OCI-LY7 (cell line): ENCODE data around the gene OPCML. TPM values are rescaled to one million over a fixed set of nuclear protein-coding genes. Genes with fewer than 3 reads are reported as not detected.

Experiments
- BruUV-seq: library from RNA; stranded (reverse); fragments of 400-500 nt; replicated peaks from 2 replicates; lab custom pipeline; 2021; lab: Mats Ljungman, UMichigan
- CTCF ChIA-PET: fragments of 300-600 bp; sonication (Branson Sonifier 250); formaldehyde crosslinking; loops from one replicate; lab custom pipeline; 2022; ENCODE audit warnings: antibody characterized with exemption; ENCODE audit not compliant: unreplicated experiment; lab: Charles Lee
- POLR2A ChIA-PET: fragments of 300-600 bp; sonication (Branson Sonifier 250); formaldehyde crosslinking; loops from one replicate; lab custom pipeline; 2022; ENCODE audit warnings: antibody characterized with exemption; lab: Charles Lee
- DNase-seq: peaks from one replicate; pipeline ENCODE4 v3.0.0-alpha.2; 2015; ENCODE audit warnings: low spot score
- H2AFZ ChIP-seq: fragments of 200-600 bp; sonication (generic), shearing (Covaris generic); 2 replicates; pipeline ENCODE4 v1.6.1; 2014; ENCODE audit warnings: mild to moderate bottlenecking, antibody characterized with exemption, low read length, moderate library complexity
- H3K27ac ChIP-seq: fragments of 200-600 bp; sonication (generic); 2 replicates; pipeline ENCODE4 v1.5.1; 2014; ENCODE audit warnings: mixed run types, low read depth, mild to moderate bottlenecking, moderate library complexity, low read length, inconsistent platforms; ENCODE audit not compliant: poor library complexity, severe bottlenecking
- H3K36me3 ChIP-seq: fragments of 200-600 bp; sonication (generic); 2 replicates; pipeline ENCODE4 v1.6.1; 2014; ENCODE audit warnings: mild to moderate bottlenecking, antibody characterized with exemption, low read length, moderate library complexity, mixed read lengths; ENCODE audit not compliant: insufficient read depth
- H3K4me1 ChIP-seq: fragments of 200-600 bp; sonication (generic); 2 replicates; pipeline ENCODE4 v1.5.1; 2014; ENCODE audit warnings: mild to moderate bottlenecking, low read length; ENCODE audit not compliant: insufficient read depth, poor library complexity, severe bottlenecking
- H3K4me2 ChIP-seq: fragments of 200-600 bp; sonication (generic); 2 replicates; pipeline ENCODE4 v1.6.1; 2014; ENCODE audit warnings: mild to moderate bottlenecking, low read length
- H3K4me3 ChIP-seq: fragments of 200-600 bp; sonication (generic); 2 replicates; pipeline ENCODE4 v1.5.1; 2014; ENCODE audit warnings: mild to moderate bottlenecking, low read depth, low read length; ENCODE audit not compliant: poor library complexity, severe bottlenecking
- H3K79me2 ChIP-seq: fragments of 200-600 bp; sonication (generic); 2 replicates; pipeline ENCODE4 v1.6.1; 2016; ENCODE audit warnings: low read depth, mild to moderate bottlenecking, low read length, moderate library complexity, mixed read lengths; ENCODE audit not compliant: insufficient read depth
- H3K9me2 ChIP-seq: fragments of 200-600 bp; sonication (generic); 2 replicates; pipeline ENCODE4 v1.6.1; 2016; ENCODE audit warnings: mild to moderate bottlenecking, low read length, mixed read lengths; ENCODE audit not compliant: insufficient read depth
- H3K9me3 ChIP-seq: fragments of 200-600 bp; sonication (generic); 2 replicates; pipeline ENCODE4 v1.6.1; 2014; ENCODE audit warnings: mild to moderate bottlenecking, mixed run types, low read length, mixed read lengths
- H4K20me1 ChIP-seq: fragments of 200-600 bp; sonication (generic); 2 replicates; pipeline ENCODE4 v1.6.1; 2014; ENCODE audit warnings: mild to moderate bottlenecking, antibody characterized with exemption, low read length, moderate library complexity, mixed read lengths; ENCODE audit not compliant: insufficient read depth
- CTCF ChIP-seq: fragments of 200-600 bp; sonication (generic); conservative IDR thresholded peaks from 2 replicates; pipeline ENCODE4 v1.5.1; 2014; ENCODE audit warnings: mild to moderate bottlenecking, antibody characterized with exemption, low read length, moderate library complexity, mixed read lengths
- EZH2phosphoT487 ChIP-seq: fragments of 200-600 bp; sonication (generic); IDR thresholded peaks from 2 replicates; pipeline ENCODE4 v1.6.1; 2018; ENCODE audit warnings: low read depth, borderline replicate concordance, mild to moderate bottlenecking, mixed run types, antibody characterized with exemption, low read length, moderate library complexity, mixed read lengths
- intact Hi-C: fragments of 100-400 bp; cut with micrococcal nuclease; formaldehyde crosslinking; loops from one replicate; pipeline ENCODE4 v1.10.0; 2022; ENCODE audit not compliant: unreplicated experiment
- total RNA-seq, 2 experiments: library from RNA; depleted of rRNA in 1 of 2; stranded (reverse); fragments of >200 nt in 1 of 2; shearing (Covaris generic) in 1 of 2; gene quantifications; 2 replicates each; pipeline ENCODE4 v1.2.3, GENCODE V29; 2014 to 2022

Gene OPCML
- total RNA-seq, 2 experiments from 2014 or later, result not detected

DNA sequence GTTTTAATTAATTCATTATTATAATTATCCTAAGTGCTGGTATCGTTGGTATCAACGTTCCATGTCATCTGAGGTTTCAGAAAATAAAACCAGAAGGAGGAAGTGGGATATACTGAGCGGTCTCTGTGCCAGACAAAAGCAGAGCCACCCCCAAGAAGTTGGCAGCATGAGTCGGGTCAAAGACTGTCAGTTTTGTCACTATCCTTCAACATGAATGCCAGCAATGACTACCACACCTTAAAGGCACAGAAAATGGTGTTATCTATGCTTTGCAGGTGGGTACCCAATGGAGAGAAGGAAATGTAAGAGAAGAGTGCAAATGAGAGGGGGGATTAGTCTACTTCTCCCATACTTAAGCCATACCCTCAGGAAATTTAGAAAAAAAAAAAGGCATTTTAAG, 408.5 kb downstream of the OPCML start:
- Histone ChIP-seq H3K36me3 (no peaks in the 10 kb centered on the region), H3K27ac (no peak overlapping the region), H3K4me3 (no peak overlapping the region), H4K20me1 (no peaks in the 10 kb centered on the region), H2AFZ (no peak overlapping the region), H3K4me2 (no peak overlapping the region), H3K79me2 (no peaks in the 10 kb centered on the region), H3K4me1 (no peaks in the 10 kb centered on the region), H3K9me3 (no peaks in the 10 kb centered on the region), H3K9me2 (no peaks in the 10 kb centered on the region)
- no peak for DNase-seq
- no TSS peak for BruUV-seq
- intact Hi-C loops, result no loop called here
- TF ChIP-seq CTCF (no peak), EZH2phosphoT487 (no peak)
- ChIA-PET CTCF (no interaction called here), POLR2A (no interaction called here)

DNA sequence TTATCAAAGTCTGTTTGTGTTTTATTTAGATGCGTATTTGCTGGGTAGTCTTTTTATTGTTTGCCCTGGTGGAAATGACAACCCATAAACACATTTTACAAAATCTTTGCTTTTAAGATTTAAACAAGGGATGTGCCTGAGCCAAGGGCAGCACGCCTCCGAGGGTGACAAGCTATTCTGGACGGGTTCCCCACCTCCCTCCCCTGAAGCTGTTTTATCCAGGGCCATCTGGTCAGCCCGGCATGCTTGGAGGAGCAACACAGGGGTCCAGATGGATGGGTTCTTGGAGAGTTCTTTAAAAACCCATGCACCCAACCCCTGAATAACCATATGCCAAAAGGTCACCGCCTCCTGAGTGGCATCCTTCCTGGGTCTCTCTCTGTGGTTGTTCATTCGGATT, 408.9 kb downstream of the OPCML start:
- H4K20me1 ChIP-seq, result no peaks in the 10 kb centered on the region
- no peak overlapping the region for H2AFZ ChIP-seq
- intact Hi-C loops, result no loop called here
- no peak overlapping the region for H3K4me2 ChIP-seq
- DNase-seq, result no peak
- no peaks in the 10 kb centered on the region for H3K79me2 ChIP-seq
- no peaks in the 10 kb centered on the region for H3K9me3 ChIP-seq
- H3K4me3 ChIP-seq, result no peak overlapping the region
- H3K36me3 ChIP-seq, result no peaks in the 10 kb centered on the region
- TF ChIP-seq EZH2phosphoT487, result no peak
- BruUV-seq, result no TSS peak
- H3K4me1 ChIP-seq, result no peaks in the 10 kb centered on the region
- no peak overlapping the region for H3K27ac ChIP-seq
- no peaks in the 10 kb centered on the region for H3K9me2 ChIP-seq
- CTCF ChIA-PET, result no interaction called here
- POLR2A ChIA-PET, result no interaction called here

- Histone ChIP-seq H3K9me2 (no peaks in the 10 kb centered on the region), H3K27ac (no peak overlapping the region), H3K4me2 (no peak overlapping the region), H3K9me3 (no peaks in the 10 kb centered on the region), H3K79me2 (no peaks in the 10 kb centered on the region), H3K4me3 (no peak overlapping the region), H3K36me3 (no peaks in the 10 kb centered on the region), H2AFZ (no peak overlapping the region), H3K4me1 (no peaks in the 10 kb centered on the region), H4K20me1 (no peaks in the 10 kb centered on the region)
- ChIA-PET POLR2A (no interaction called here), CTCF (no interaction called here)
- intact Hi-C loops, result no loop called here
- no TSS peak for BruUV-seq
- TF ChIP-seq CTCF (no peak), EZH2phosphoT487 (no peak)
- no peak for DNase-seq
Measured at GRCh38 chr11:133122256-133122655, 410.0 kb downstream of the OPCML start.
